ENCODE measurements around the gene LRFN4. TPM values are rescaled to one million over a fixed set of nuclear protein-coding genes. Genes with fewer than 3 reads are reported as not detected.

LRFN4 gene
- 10 to 100 TPM; 11.4 to 29.0 (median 21.8) TPM for total RNA-seq

DNA sequence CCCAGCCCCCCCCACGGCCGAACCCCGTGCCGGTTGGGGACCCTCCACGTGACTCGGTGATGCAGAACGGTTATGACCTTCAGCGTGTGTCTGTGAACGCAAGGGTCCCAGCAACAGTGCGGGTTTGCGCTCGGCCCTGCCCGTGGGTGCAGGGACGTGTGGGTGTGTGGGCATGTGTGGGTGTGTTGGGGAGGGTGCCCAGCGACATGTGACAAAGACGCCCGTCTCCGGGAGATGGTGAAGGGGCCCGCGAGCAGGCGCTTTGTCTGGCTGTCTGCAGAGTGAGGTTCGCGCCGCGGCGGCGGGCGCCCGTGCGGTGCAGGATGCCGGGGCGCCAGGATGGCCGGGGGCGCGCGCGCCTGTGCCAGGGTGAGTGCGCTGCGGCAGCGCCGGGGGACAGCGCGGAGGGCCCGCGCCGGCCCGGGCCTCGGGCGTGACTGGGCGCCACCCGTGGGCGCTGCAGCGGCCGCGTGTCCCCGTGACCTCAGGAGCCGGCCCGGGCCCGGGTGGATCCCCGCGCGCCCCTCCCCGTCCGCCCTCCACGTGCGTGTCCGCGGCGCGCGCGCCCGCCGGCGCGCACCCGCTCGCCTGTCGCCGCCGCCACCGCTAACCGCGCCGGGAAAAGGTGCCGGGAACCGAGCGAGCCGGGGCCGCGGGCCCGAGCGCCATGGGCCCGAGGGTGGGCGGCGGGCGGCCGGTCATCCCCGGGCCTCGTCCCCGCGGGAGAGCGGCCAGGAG, at the start of gene LRFN4:
Gene LRFN4 (plus strand): TSS at position 569 of the 738 bp plus-strand sequence. CDS start 681 bp downstream, outside the sequence.
- peaks cover 0 to 3% (median 0%) of the 10 kb centered on the region in 4 donors for H3K36me3 ChIP-seq
- ATAC-seq (ENCODE audit: low FRiP score in 2 of 2): peak; percentile 2 to 49
- no peaks in the 10 kb centered on the region for H3K27me3 ChIP-seq
- no peaks in the 10 kb centered on the region for H3K9me3 ChIP-seq
- peak within 1 kb of the TSS; percentile 81 to 94 (median 86) for H3K4me3 ChIP-seq
- TF ChIP-seq EP300 (IDR thresholded peaks at IDR 0.05) (no peak), POLR2A (IDR thresholded peaks at IDR 0.05) (peak in 1 of 4 donors; percentile 17), POLR2AphosphoS5 (IDR thresholded peaks at IDR 0.05) (no peak), CTCF (IDR thresholded peaks at IDR 0.05) (peak in 2 of 6 experiments; percentile 14 to 27)
- peaks cover 7 to 19% (median 11%) of the 10 kb centered on the region in 4 donors for H3K4me1 ChIP-seq
- H3K27ac ChIP-seq: peak within 1 kb of the TSS; percentile 88 to 91 (median 90)
- peak in 1 of 2 donors; percentile 94 for DNase-seq
- no CpG with 5 or more reads among the region's 103 CpGs for WGBS, 2 donors

DNA sequence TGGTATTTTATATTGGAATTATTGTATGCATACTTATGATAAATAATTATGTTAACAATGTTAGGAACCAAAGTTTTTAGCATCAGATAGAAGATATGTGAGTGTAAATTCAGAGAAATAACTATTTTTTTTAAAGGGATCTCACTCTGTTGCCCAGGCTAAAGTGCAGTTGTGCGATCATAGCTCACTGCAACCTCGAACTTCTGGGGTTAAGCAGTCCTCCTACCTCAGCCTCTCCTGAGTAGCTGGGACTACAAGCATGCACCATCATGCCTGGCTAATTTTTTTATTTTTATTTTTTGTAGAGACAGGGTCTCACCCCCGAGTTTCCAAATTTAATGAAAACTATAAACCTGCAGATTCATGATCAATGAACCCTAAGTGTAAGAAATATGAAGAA, 47.3 kb upstream of the LRFN4 start:
- no peak overlapping the region for H3K27ac ChIP-seq

GRCh38 chr11:66810576-66811185, 46.2 kb upstream of the LRFN4 start:
- ATAC-seq (ENCODE audit: low FRiP score in 2 of 2) (no peak), DNase-seq (no peak)
- no peaks in the 10 kb centered on the region for H3K27me3 ChIP-seq
- TF ChIP-seq EP300 (IDR thresholded peaks at IDR 0.05) (no peak), POLR2A (IDR thresholded peaks at IDR 0.05) (no peak), CTCF (IDR thresholded peaks at IDR 0.05) (no peak), POLR2AphosphoS5 (IDR thresholded peaks at IDR 0.05) (no peak)
- no peaks in the 10 kb centered on the region for H3K9me3 ChIP-seq
- H3K36me3 ChIP-seq: no peaks in the 10 kb centered on the region
- no peak overlapping the region for H3K4me3 ChIP-seq
- H3K27ac ChIP-seq: no peak overlapping the region
- WGBS, 2 donors: 85 to 100% methylated on average over 1 of the region's 1 CpG
- H3K4me1 ChIP-seq: no peaks in the 10 kb centered on the region

More for the DNA sequence above, 47.3 kb upstream of the LRFN4 start:
- 92 to 93% methylated on average over 3 of the region's 3 CpGs for WGBS, 2 donors
- Histone ChIP-seq H3K4me1 (no peaks in the 10 kb centered on the region), H3K9me3 (no peaks in the 10 kb centered on the region), H3K36me3 (no peaks in the 10 kb centered on the region), H3K4me3 (no peak overlapping the region), H3K27me3 (no peaks in the 10 kb centered on the region)
- no peak for DNase-seq
- ATAC-seq (ENCODE audit: low FRiP score in 2 of 2): no peak
- no peak for TF ChIP-seq EP300 (IDR thresholded peaks at IDR 0.05)
- no peak for TF ChIP-seq CTCF (IDR thresholded peaks at IDR 0.05)
- TF ChIP-seq POLR2A (IDR thresholded peaks at IDR 0.05): no peak
- no peak for TF ChIP-seq POLR2AphosphoS5 (IDR thresholded peaks at IDR 0.05)

DNA sequence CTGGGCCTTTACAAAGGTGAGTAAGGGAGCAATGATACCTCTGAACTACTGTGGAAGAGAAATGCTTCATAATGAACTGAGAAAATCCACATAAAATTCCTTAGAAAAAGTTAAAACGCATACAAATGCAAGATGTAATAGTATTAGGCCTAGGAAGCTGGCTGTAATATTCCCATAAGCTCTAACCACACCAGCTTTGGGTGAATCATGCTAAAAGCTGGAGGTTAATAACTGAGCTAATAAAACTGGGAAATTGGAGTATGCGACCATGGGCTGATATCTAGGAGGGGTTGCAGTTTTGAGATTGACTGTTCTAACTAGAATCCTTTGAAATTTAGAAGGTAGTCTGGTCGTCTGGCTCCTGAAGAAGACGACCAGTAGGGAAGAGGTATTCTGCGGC, 42.2 kb upstream of the LRFN4 start:
- Histone ChIP-seq H3K4me3 (no peak overlapping the region), H3K4me1 (no peaks in the 10 kb centered on the region), H3K36me3 (no peaks in the 10 kb centered on the region), H3K27me3 (no peaks in the 10 kb centered on the region), H3K9me3 (no peaks in the 10 kb centered on the region), H3K27ac (no peak overlapping the region)
- DNase-seq (no peak), ATAC-seq (ENCODE audit: low FRiP score in 2 of 2) (no peak)
- no peak for TF ChIP-seq EP300 (IDR thresholded peaks at IDR 0.05)
- no peak for TF ChIP-seq CTCF (IDR thresholded peaks at IDR 0.05)
- no peak for TF ChIP-seq POLR2A (IDR thresholded peaks at IDR 0.05)
- TF ChIP-seq POLR2AphosphoS5 (IDR thresholded peaks at IDR 0.05): no peak
- 91 to 93% methylated on average over 5 of the region's 5 CpGs for WGBS, 2 donors

All from upper lobe of left lung (tissue), 6 donors.